GM21786 (cell line): ENCODE results near the gene SOX6.
"Not testable (repeated sequence)": the region's sequence is repeated elsewhere in the genome, so short reads cannot be mapped to it uniquely, and the experiment has no call there.

Experiments used
- ATAC-seq: cut with Tn5 transposase; IDR thresholded peaks from one replicate; pipeline ENCODE4 v1.9.1; 2021; ENCODE audit not compliant: unreplicated experiment

SOX6 gene

GRCh38 chr11:16356057-16356760, at the start of gene SOX6:
Gene SOX6 (minus strand): TSS chr11:16356546. CDS start chr11:16341248, 15,298 bp downstream.
- no peak for ATAC-seq

GRCh38 chr11:16404781-16405285, 48.5 kb upstream of the SOX6 start:
- ATAC-seq, result no peak

- ATAC-seq, result no peak
Observed at GRCh38 chr11:16403851-16404250, 47.5 kb upstream of the SOX6 start.

GRCh38 chr11:16403448-16403803, 47.1 kb upstream of the SOX6 start:
- no peak for ATAC-seq

GRCh38 chr11:16402654-16403447, 46.5 kb upstream of the SOX6 start:
- no peak for ATAC-seq

- no peak for ATAC-seq
Observed at GRCh38 chr11:16397390-16397789, 41.0 kb upstream of the SOX6 start.

GRCh38 chr11:16395601-16396000, 39.3 kb upstream of the SOX6 start:
- no peak for ATAC-seq

- no peak for ATAC-seq
Observed at GRCh38 chr11:16394947-16395346, 38.6 kb upstream of the SOX6 start.

- ATAC-seq, result no peak
Observed at GRCh38 chr11:16393340-16393739, 37.0 kb upstream of the SOX6 start.

GRCh38 chr11:16392616-16393015, 36.3 kb upstream of the SOX6 start:
- ATAC-seq, result no peak

GRCh38 chr11:16390826-16391225, 34.5 kb upstream of the SOX6 start:
- not testable (repeated sequence) for ATAC-seq

- no peak for ATAC-seq
Observed at GRCh38 chr11:16385099-16385498, 28.8 kb upstream of the SOX6 start.

GRCh38 chr11:16382638-16383380, 26.5 kb upstream of the SOX6 start:
- no peak for ATAC-seq

GRCh38 chr11:16382186-16382585, 25.8 kb upstream of the SOX6 start:
- ATAC-seq, result no peak

GRCh38 chr11:16380941-16381568, 24.7 kb upstream of the SOX6 start:
- ATAC-seq, result no peak

GRCh38 chr11:16378906-16379305, 22.6 kb upstream of the SOX6 start:
- no peak for ATAC-seq

- ATAC-seq, result no peak
Observed at GRCh38 chr11:16377746-16378145, 21.4 kb upstream of the SOX6 start.

GRCh38 chr11:16375664-16376063, 19.3 kb upstream of the SOX6 start:
- not testable (repeated sequence) for ATAC-seq

- no peak for ATAC-seq
Observed at GRCh38 chr11:16373768-16374167, 17.4 kb upstream of the SOX6 start.

- ATAC-seq, result no peak
Observed at GRCh38 chr11:16372355-16372754, 16.0 kb upstream of the SOX6 start.

- ATAC-seq, result no peak
Observed at GRCh38 chr11:16367252-16367651, 10.9 kb upstream of the SOX6 start.
